ENCODE results near the gene MAN1C1.

The MAN1C1 gene

DNA sequence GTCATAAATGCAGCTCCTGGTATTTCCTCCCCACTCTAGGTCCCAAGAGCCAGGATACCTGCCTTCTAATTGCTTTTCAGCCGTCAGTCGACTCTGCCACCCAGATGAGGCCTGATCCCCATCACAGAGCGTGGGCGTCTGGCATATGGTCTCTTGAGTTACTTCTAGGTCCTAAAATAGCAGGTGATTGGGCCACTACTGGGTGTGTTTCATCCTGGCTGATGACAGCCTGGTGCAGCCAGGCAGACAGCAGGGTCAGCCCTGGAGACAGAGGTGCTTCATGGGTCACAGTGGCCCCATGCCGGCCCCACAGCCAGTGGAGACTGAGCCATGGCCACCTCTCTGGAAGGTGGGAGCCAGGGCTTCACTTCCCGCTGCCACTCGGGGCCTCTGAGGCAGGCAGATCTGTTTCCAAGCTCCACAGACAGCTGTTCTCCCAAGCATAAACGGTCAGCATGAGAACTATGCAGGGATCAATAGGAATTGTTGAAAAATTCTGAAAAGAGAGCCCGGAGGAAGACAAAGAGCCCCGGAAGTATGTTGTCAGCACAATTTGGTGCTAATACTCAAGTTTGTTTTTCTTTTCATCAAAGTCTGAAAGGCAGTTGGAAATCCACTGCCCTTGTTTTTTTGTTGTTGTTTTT lies 83.0 kb downstream of the MAN1C1 start:
- DNase-seq: no peak

DNA sequence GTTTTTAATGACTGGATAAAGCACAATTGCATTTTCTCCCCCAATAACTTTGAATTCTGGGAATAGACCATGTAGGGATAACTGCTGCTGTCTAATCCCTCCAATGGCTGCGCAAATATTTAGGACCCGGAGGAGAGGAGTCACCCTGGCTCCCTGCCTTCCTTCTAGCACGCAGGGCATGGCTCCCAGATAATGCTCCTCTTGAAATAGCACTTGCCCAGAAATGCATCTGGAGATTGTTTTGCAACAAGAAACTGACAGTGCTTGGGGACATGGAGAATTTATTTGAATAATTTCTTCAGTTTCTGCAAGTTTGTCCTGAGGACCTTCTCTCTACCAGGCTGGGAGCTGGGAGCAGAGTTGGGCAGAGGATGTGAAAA lies 83.5 kb downstream of the MAN1C1 start:
- no peak for DNase-seq

GRCh38 chr1:25700626-25701025 lies 84.0 kb downstream of the MAN1C1 start:
- DNase-seq: no peak

GRCh38 chr1:25701030-25701785 lies 84.6 kb downstream of the MAN1C1 start:
- no peak for DNase-seq

DNA sequence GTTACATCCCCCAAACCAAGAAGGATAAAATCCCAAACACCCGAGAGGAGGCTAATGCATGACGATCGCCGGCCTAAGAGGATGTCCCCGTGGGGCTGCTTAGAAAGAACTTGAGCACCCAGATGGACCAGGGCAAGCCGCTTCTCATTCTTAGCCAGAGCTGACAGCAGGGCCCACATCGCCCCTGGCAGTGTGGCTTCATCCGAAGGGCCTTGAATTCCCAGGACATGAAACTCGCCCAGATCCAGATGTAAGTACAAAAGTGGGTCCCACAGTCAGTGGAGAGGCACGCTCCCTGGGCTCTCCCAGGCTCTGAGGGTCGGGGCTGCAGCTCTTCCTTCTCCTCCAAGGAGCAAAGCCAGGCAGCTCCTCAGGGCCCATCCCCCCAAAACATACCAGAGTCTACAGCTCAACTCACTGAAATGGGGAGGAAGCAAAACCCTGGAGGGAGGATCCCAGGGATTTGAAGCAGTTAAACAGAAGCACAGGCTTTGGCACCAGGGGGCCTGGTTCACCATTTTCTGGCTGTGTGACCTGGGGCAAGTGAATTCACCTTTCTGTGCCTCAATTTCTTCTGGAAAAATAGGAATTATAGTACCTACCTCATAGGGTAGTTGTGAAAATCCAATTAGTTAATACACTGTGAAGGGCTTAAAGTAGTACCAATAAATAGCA lies 85.6 kb downstream of the MAN1C1 start:
- no peak for DNase-seq

GRCh38 chr1:25703041-25703440 lies 86.5 kb downstream of the MAN1C1 start:
- no peak for DNase-seq

DNA sequence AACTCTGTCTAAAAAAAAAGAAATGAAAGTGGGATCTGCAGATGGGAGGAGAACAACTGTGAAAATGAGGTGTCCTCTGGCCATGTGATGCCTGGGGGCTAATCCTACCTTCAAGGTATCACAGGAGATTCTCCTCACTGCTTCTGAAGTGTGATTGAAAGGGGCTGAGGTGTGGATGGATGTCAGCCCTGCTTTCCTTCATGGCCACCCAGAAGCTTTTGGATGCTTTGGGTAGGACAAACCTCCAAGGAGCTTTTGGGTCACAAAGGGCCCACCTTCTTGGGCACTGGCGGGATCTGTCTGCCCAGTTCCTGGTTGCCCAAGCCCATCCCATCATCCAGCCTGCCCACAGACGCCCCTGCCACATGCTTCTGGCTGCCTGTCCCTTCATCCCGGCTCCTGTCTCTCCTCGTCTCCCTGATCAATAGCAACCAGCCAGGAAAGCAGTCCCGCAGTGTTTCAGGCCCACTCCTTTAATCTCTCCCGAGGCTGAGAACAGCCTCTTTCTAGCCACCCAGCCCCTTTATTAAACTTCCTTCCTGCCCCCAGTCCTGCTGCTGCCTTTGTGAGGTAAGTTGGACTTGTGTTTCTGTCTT lies 87.2 kb downstream of the MAN1C1 start:
- DNase-seq: no peak

GRCh38 chr1:25704267-25704691 lies 87.7 kb downstream of the MAN1C1 start:
- DNase-seq: peak; percentile 14 to 21

DNA sequence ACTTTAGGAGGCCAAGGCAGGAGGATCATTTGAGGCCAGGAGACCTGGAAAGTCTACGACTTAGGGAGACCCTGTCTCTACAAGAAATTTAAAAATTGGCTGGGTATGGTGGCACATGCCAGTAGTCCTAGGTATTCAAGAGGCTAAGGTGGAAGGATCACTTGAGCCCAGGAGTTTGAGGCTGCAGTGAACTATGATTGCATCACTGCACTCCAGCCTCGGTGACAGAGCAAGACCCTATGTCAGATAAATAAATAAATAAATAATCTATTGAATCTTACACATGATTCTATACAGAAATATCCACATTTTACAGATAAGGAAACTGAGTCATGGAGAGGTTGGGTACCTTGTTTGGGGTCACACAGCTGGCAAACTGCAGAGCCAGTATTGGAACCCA lies 89.1 kb downstream of the MAN1C1 start:
- DNase-seq: no peak

GRCh38 chr1:25706146-25707089 lies 89.8 kb downstream of the MAN1C1 start:
- no peak for DNase-seq

GRCh38 chr1:25707280-25708016 lies 90.9 kb downstream of the MAN1C1 start:
- peak; percentile 32 to 53 for DNase-seq

- DNase-seq: no peak
Measured at GRCh38 chr1:25710583-25711347, 94.2 kb downstream of the MAN1C1 start.

DNA sequence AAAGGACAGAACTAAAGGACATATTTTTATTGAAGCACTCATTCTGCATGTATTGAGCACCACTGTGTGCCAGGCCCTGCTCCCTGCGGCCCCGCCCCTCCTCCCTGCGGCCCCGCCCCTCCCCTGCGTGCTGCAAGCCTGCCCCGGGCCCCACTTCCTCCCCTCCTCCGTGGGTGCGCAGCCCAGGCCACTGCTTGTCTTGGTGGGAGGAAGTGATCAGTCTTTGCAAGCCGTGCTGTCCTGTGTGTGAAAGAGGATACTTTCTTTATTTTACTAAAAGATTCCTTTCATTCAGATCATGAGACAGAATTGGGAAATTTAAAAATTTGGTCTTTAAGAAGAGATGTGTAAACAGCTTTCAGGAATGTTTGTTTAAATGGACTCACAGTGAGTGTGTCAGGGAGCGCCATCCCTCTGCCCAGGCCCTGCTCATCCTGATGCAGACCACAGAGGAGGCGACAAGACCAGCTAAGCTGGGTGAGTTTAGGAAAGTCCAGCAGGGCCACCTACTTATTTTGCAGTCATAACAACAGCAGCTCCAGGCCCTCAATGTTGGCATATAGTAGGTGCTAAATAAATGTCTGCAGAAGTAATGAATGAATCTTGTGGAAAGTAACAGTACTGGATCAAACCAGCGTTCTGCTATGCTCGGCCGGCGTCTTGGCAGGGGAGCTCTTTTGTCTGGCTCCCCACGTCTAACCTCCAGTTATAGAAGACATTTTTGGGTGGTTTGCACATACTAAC lies 95.1 kb downstream of the MAN1C1 start:
- peak; percentile 40 to 54 for DNase-seq

DNA sequence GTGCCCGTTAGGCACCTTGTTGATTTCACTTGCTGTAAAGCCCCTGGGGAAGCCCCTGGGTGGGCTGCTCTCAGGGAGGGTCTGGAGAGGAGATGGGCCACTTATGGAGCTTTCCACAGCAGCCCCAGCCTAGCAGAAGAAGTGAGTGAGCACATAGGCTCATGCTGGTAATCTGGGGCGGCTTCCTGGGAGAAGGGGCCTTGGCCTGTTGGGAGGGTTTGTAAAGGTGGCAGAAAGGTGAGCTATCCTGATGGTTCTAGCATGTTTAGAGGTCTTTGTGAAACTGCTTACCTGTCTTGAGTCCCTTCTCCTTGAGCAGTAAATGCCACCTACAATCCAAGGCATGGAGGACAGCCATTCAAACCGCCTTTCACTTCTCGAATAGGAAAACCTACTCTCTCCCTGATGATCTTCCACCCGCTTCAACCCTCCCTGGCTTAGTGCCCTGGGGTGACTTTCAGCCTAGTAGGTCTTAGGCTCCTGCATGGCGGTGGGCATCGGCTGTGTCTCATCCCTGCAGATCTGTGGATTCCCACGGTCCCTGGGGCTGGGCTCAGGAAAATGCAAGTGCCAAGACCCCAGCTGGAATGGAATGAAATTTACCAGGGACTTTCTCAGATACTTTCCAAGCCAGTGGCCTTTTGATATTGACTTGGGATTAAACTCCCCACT lies 95.8 kb downstream of the MAN1C1 start:
- no peak for DNase-seq

- no peak for DNase-seq
Measured at GRCh38 chr1:25713961-25714360, 97.4 kb downstream of the MAN1C1 start.

DNA sequence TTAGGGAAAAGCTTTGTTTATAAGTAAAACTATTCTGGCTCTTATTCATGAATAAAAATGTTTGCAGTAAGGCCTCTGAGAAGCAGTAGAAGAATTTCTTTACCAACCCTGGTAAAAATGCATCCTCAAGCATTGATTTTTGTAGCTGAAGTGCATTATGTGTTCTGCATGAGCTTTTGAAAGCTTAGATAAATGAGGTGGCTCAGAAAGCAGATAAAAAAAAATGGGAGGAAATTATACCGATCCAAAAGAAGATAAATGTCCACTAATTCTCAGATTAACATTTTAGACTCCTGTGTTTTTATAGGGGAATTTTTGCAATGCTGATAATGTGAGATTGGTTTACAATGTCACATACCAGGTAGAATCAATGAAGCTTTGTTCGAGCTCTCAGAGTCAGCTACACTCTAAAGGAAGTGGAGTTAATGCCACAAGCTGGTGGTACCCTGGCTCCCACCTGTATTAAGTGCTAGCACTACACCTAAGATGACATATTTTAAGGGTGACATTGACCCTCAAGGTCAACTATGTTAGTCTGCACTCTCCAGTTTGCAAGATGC lies 97.9 kb downstream of the MAN1C1 start:
- no peak for DNase-seq

DNA sequence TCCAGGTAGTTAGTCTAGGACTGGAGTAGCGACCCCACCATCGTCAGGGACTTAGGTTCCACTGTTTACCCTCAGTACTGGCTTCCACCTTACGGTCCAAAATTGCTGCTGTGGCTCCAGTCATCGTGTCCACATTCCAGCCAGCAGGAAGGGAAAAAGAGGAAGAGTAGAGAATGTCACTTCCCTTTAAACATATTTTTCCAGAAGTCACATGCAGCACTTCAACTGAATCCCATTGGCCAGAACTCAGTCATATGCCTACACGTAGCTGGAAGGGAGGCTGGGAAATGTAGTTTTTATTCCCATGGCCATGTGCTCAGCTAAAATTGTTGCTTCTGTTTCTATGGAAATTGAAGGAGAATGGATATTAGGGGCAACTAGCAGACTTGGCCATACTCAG lies 99.3 kb downstream of the MAN1C1 start:
- DNase-seq: no peak

- no peak for DNase-seq
Measured at GRCh38 chr1:25716320-25716719, 99.7 kb downstream of the MAN1C1 start.

DNA sequence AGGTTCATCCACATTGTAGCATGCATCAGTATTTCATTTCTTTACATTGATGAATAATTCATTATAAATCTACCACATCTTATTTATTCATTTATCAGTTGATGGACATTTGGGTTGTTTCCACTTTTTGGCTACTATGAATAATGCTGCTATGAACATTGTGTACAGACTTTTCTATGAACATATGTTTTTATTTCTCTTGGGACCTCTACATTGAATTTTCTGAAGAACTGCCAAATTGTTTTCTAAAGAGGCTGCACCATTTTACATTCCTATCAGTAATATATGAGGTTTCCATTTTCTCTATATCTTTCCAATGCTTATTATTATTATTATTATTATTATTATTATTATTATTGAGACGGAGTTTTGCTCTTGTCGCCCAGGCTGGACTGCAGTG lies 102.1 kb downstream of the MAN1C1 start:
- DNase-seq: no peak

Data from AML-193 (cell line).